ENCODE results near the gene NPAS1. TPM values are rescaled to one million over a fixed set of nuclear protein-coding genes. Genes with fewer than 3 reads are reported as not detected.

NPAS1 gene
- total and polyA plus RNA-seq, 2 of the 8 experiments (the other 6 are each of a cell fraction or from before 2014, with no cell fraction given): 9.9 to 13.9 TPM

- TF ChIP-seq, protein P1, sequence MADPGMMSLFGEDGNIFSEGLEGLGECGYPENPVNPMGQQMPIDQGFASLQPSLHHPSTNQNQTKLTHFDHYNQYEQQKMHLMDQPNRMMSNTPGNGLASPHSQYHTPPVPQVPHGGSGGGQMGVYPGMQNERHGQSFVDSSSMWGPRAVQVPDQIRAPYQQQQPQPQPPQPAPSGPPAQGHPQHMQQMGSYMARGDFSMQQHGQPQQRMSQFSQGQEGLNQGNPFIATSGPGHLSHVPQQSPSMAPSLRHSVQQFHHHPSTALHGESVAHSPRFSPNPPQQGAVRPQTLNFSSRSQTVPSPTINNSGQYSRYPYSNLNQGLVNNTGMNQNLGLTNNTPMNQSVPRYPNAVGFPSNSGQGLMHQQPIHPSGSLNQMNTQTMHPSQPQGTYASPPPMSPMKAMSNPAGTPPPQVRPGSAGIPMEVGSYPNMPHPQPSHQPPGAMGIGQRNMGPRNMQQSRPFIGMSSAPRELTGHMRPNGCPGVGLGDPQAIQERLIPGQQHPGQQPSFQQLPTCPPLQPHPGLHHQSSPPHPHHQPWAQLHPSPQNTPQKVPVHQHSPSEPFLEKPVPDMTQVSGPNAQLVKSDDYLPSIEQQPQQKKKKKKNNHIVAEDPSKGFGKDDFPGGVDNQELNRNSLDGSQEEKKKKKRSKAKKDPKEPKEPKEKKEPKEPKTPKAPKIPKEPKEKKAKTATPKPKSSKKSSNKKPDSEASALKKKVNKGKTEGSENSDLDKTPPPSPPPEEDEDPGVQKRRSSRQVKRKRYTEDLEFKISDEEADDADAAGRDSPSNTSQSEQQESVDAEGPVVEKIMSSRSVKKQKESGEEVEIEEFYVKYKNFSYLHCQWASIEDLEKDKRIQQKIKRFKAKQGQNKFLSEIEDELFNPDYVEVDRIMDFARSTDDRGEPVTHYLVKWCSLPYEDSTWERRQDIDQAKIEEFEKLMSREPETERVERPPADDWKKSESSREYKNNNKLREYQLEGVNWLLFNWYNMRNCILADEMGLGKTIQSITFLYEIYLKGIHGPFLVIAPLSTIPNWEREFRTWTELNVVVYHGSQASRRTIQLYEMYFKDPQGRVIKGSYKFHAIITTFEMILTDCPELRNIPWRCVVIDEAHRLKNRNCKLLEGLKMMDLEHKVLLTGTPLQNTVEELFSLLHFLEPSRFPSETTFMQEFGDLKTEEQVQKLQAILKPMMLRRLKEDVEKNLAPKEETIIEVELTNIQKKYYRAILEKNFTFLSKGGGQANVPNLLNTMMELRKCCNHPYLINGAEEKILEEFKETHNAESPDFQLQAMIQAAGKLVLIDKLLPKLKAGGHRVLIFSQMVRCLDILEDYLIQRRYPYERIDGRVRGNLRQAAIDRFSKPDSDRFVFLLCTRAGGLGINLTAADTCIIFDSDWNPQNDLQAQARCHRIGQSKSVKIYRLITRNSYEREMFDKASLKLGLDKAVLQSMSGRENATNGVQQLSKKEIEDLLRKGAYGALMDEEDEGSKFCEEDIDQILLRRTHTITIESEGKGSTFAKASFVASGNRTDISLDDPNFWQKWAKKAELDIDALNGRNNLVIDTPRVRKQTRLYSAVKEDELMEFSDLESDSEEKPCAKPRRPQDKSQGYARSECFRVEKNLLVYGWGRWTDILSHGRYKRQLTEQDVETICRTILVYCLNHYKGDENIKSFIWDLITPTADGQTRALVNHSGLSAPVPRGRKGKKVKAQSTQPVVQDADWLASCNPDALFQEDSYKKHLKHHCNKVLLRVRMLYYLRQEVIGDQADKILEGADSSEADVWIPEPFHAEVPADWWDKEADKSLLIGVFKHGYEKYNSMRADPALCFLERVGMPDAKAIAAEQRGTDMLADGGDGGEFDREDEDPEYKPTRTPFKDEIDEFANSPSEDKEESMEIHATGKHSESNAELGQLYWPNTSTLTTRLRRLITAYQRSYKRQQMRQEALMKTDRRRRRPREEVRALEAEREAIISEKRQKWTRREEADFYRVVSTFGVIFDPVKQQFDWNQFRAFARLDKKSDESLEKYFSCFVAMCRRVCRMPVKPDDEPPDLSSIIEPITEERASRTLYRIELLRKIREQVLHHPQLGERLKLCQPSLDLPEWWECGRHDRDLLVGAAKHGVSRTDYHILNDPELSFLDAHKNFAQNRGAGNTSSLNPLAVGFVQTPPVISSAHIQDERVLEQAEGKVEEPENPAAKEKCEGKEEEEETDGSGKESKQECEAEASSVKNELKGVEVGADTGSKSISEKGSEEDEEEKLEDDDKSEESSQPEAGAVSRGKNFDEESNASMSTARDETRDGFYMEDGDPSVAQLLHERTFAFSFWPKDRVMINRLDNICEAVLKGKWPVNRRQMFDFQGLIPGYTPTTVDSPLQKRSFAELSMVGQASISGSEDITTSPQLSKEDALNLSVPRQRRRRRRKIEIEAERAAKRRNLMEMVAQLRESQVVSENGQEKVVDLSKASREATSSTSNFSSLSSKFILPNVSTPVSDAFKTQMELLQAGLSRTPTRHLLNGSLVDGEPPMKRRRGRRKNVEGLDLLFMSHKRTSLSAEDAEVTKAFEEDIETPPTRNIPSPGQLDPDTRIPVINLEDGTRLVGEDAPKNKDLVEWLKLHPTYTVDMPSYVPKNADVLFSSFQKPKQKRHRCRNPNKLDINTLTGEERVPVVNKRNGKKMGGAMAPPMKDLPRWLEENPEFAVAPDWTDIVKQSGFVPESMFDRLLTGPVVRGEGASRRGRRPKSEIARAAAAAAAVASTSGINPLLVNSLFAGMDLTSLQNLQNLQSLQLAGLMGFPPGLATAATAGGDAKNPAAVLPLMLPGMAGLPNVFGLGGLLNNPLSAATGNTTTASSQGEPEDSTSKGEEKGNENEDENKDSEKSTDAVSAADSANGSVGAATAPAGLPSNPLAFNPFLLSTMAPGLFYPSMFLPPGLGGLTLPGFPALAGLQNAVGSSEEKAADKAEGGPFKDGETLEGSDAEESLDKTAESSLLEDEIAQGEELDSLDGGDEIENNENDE (IDR thresholded peaks at IDR 0.05; ENCODE audit: insufficient replicate concordance, low read length): no peak
- TF ChIP-seq ZNF274 (IDR thresholded peaks at IDR 0.05; ENCODE audit: borderline replicate concordance, extremely low read depth, low read length) (no peak), JUND (IDR thresholded peaks at IDR 0.05; ENCODE audit: low read length) (no peak), GABPA (IDR thresholded peaks at IDR 0.05; ENCODE audit: borderline replicate concordance, insufficient read depth, low read length) (no peak), SUZ12 (IDR thresholded peaks at IDR 0.05; ENCODE audit: low read length) (peak; percentile 58; the same call in 1 of the 2 replicates), RNF2 (IDR thresholded peaks at IDR 0.05; ENCODE audit: borderline replicate concordance, low read depth, low read length, missing control alignments, poor library complexity, severe bottlenecking) (peak; percentile 29), CHD1 (IDR thresholded peaks at IDR 0.05; ENCODE audit: low read depth, low read length) (no peak), TEAD4 (IDR thresholded peaks at IDR 0.05; ENCODE audit: low read depth, low read length) (peak; percentile 57; the same call in 1 of the 2 replicates)
These were observed 632 bp downstream of the NPAS1 start (continued) for GRCh38 chr19:47020132-47020805.
